ENCODE data around the gene LHX2. TPM values are rescaled to one million over a fixed set of nuclear protein-coding genes. Genes with fewer than 3 reads are reported as not detected.

Gene LHX2
- total and polyA plus RNA-seq, 2 of the 13 experiments (the other 11 are each of a cell fraction or from before 2014, with no cell fraction given) = not detected

DNA sequence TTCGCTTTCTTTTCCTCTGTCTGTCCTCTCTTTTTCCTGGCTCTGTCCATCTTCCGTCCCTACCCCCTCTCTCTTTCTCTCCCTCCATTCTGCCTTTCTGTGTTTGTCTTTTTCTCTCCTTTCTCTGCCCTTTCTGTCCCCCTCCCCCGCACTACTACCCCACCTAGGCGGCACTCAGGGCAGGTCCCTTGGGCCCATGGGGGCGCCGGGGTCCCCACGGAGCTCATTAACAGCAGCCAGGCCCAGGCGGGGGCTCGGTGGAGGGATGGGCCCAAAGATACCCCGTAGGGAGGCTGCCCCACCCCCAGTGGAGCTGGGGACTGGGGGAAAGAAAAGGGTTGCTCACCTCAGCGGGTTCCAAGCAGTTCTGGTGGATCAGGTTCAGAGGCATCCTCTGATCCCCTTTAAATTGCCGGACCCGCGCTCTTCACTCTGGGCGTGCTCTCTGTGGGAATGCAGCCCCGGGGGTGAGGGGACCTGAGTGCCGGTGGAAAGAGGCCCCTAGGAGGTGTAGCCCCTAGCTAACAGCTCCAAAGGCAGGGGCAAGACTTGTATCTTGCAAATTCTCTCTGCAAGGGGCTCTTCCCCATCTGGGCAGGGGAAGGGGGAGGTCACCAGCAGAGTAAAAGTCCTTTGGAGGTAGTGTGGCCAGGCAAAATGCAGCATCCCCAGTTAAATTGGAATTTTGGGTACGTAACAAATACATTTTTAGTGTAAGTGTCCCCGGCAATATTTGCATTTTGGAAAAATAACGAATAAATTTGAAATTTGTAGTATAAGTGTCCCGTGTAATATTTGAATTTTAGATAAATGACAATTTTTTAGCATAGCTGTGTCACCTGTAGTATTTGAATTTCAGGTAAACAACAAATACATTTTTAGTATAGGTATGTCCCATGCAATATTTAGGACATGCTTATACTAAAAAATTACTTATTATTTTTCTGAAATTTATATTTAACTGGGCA lies 7.4 kb downstream of the LHX2 start (continued):
- TF ChIP-seq, protein P1, sequence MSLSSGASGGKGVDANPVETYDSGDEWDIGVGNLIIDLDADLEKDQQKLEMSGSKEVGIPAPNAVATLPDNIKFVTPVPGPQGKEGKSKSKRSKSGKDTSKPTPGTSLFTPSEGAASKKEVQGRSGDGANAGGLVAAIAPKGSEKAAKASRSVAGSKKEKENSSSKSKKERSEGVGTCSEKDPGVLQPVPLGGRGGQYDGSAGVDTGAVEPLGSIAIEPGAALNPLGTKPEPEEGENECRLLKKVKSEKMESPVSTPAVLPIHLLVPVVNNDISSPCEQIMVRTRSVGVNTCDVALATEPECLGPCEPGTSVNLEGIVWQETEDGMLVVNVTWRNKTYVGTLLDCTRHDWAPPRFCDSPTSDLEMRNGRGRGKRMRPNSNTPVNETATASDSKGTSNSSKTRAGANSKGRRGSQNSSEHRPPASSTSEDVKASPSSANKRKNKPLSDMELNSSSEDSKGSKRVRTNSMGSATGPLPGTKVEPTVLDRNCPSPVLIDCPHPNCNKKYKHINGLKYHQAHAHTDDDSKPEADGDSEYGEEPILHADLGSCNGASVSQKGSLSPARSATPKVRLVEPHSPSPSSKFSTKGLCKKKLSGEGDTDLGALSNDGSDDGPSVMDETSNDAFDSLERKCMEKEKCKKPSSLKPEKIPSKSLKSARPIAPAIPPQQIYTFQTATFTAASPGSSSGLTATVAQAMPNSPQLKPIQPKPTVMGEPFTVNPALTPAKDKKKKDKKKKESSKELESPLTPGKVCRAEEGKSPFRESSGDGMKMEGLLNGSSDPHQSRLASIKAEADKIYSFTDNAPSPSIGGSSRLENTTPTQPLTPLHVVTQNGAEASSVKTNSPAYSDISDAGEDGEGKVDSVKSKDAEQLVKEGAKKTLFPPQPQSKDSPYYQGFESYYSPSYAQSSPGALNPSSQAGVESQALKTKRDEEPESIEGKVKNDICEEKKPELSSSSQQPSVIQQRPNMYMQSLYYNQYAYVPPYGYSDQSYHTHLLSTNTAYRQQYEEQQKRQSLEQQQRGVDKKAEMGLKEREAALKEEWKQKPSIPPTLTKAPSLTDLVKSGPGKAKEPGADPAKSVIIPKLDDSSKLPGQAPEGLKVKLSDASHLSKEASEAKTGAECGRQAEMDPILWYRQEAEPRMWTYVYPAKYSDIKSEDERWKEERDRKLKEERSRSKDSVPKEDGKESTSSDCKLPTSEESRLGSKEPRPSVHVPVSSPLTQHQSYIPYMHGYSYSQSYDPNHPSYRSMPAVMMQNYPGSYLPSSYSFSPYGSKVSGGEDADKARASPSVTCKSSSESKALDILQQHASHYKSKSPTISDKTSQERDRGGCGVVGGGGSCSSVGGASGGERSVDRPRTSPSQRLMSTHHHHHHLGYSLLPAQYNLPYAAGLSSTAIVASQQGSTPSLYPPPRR (CRISPR knock-in tag; IDR thresholded peaks at IDR 0.05; ENCODE audit: borderline replicate concordance) = no peak

DNA sequence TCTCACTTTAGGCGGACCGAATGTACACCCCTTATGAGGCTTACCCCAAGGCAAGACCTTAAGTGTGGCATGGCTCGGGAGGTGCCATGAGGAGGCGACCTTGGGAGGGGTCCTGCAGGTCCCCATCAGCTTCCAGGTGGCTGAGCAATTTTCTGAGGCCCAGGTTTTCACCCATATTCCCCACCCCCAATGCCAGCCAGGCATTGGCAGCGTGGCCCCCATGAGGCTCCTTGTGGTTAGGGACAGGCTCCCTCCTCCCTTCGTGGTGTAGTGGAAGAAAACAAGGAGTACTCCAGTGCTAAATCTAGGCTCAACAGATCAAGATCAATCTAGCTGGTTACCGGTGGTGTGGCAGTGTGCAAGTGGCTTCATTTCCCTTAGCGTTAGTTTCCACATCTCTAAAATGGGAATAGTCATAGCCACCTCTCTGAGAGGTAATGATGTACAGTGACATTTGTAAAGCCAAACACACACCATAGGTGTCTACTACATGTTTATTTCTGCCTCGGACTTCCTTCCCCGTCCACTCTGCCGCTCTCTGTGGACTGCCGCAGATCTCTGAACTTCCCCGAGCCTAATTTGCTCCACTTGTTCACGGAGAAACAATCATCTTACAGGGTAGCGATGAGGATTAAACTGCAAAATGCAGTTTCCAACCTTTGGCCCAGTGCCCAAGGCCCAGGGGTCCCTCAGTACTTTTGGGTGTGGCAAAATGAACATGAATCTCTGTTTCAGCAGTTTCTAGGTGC lies 8.4 kb downstream of the LHX2 start:
- CTCF ChIA-PET (ENCODE audit: low intra/inter-chr PET ratio, low total read pairs) = no interaction called here
- H3K27me3 ChIP-seq (ENCODE audit: control insufficient read depth in 1 of 2, insufficient read depth in 2 of 2, low read length in 2 of 2) = peaks cover 34 to 91% of the 10 kb centered on the region in 2 experiments
- POLR2A ChIA-PET = no interaction called here
- no peak overlapping the region for H3K27ac ChIP-seq (ENCODE audit: extremely low read length, insufficient read depth, low read length)
- no peak for DNase-seq (ENCODE audit: low spot score)
- TF ChIP-seq ZNF629 (CRISPR knock-in tag; conservative IDR thresholded peaks at IDR 0.05) (peak; percentile 42), NKX3-1 (CRISPR knock-in tag; IDR thresholded peaks at IDR 0.05) (no peak), CBX2 (IDR thresholded peaks at IDR 0.05; ENCODE audit: low read depth, low read length) (no peak), CBX2 (CRISPR knock-in tag; IDR thresholded peaks at IDR 0.05; ENCODE audit: low read depth) (0 out of 2 replicates have a peak, but pooled peaks have one; percentile 15)
- H3K36me3 ChIP-seq (replicated peaks in 1 of 2; ENCODE audit: control insufficient read depth in 1 of 2, insufficient read depth in 2 of 2, low read length in 2 of 2) = no peaks in the 10 kb centered on the region
- no peak overlapping the region for H3K4me2 ChIP-seq (ENCODE audit: low read depth, low read length)
- H3K4me1 ChIP-seq (ENCODE audit: insufficient read depth, low read length) = peaks cover 35% of the 10 kb centered on the region
- no peak overlapping the region for H3K9ac ChIP-seq (ENCODE audit: insufficient read depth, low read depth, low read length)
- intact Hi-C loops (cut with micrococcal nuclease; ENCODE audit: unreplicated experiment) = no loop called here
- no peak overlapping the region for H3K4me3 ChIP-seq (replicated peaks in 1 of 3; ENCODE audit: insufficient read depth in 1 of 3, low read depth in 2 of 3, low read length in 3 of 3)
- ATAC-seq = no peak
- no peak overlapping the region for H2AFZ ChIP-seq (ENCODE audit: low read length)
- no peak for FAIRE-seq
- H3K79me2 ChIP-seq (ENCODE audit: insufficient read depth, low read length) = no peaks in the 10 kb centered on the region
- WGBS (ENCODE audit: low lambda C conversion rate) = 35% methylated on average over 12 of the region's 15 CpGs
- H4K20me1 ChIP-seq (ENCODE audit: insufficient read depth, low read length) = 0 out of 2 replicates have a peak, but pooled peaks cover 4% of the 10 kb centered on the region
- H3K9me3 ChIP-seq (ENCODE audit: low read length) = no peaks in the 10 kb centered on the region
- in situ Hi-C loops (cut with HindIII; ENCODE audit: extremely low pct_ligation_motif_present, low pct_unique_long_range_greater_than_20kb) = no loop called here
- no TSS peak for BruUV-seq (replicated peaks)

Data from HepG2 (cell line).